ENCODE data around the gene SOX6. TPM values are rescaled to one million over a fixed set of nuclear protein-coding genes. Genes with fewer than 3 reads are reported as not detected.

SOX6 gene
- total and polyA plus RNA-seq, 2 donors (not counting 3 experiments of a cell fraction or from before 2014, with no cell fraction given) = 0.14 to 3.7 TPM

- H3K4me1 ChIP-seq (ENCODE audit: control insufficient read depth, extremely low read depth, insufficient read depth, low read length) = no peaks in the 10 kb centered on the region
- no TSS peak for BruUV-seq (replicated peaks)
- no peaks in the 10 kb centered on the region for H3K79me2 ChIP-seq (ENCODE audit: control insufficient read depth, insufficient read depth, low read length)
- ChIA-PET POLR2A (no interaction called here), CTCF (interaction anchor here (0.6 kb wide), 1 partner anchor 201 kb away, joined by 3 read pairs; no protein-coding TSS in a partner anchor)
- H3K36me3 ChIP-seq (ENCODE audit: control insufficient read depth in 2 of 2, extremely low read depth in 1 of 2, insufficient read depth in 2 of 2, low read length in 2 of 2) = no peaks in the 10 kb centered on the region
- H3K27ac ChIP-seq (ENCODE audit: insufficient read depth, low read depth, low read length) = no peak overlapping the region
- intact Hi-C loops (cut with micrococcal nuclease) (no loop called here), dilution Hi-C loops (cut with MboI; ENCODE audit: extremely low pct_ligation_motif_present, low sequenced_read_pairs) (no loop called here)
- H3K9me1 ChIP-seq (replicated peaks; ENCODE audit: control insufficient read depth, extremely low read depth, insufficient read depth, low read length) = no peaks in the 10 kb centered on the region
- H3K27me3 ChIP-seq (ENCODE audit: control insufficient read depth in 2 of 2, insufficient read depth in 2 of 2, low read length in 2 of 2) = no peaks in the 10 kb centered on the region
- H3K4me3 ChIP-seq (replicated peaks in 1 of 3; ENCODE audit: insufficient read depth in 1 of 3, low read depth in 1 of 3, low read length in 3 of 3) = no peak overlapping the region
- DNase-seq (ENCODE audit: low read depth, low spot score) (no peak), FAIRE-seq (no peak)
- H3K4me2 ChIP-seq (ENCODE audit: insufficient read depth, low read length) = no peak overlapping the region
- no peaks in the 10 kb centered on the region for H4K20me1 ChIP-seq (replicated peaks; ENCODE audit: control insufficient read depth, extremely low read depth, insufficient read depth, low read length)
- H3K9me3 ChIP-seq (replicated peaks; ENCODE audit: control insufficient read depth, insufficient read depth, low read length) = no peaks in the 10 kb centered on the region
- no peak overlapping the region for H3K9ac ChIP-seq (replicated peaks; ENCODE audit: extremely low read depth, insufficient read depth, low read length)
- TF ChIP-seq MYC (IDR thresholded peaks at IDR 0.05; ENCODE audit: low read depth, low read length) (no peak), MAX (IDR thresholded peaks at IDR 0.05; ENCODE audit: insufficient read depth, insufficient read length) (no peak), GATA2 (IDR thresholded peaks at IDR 0.05; ENCODE audit: insufficient read depth, insufficient read length, low read depth, low read length) (no peak), FOS (IDR thresholded peaks at IDR 0.05; ENCODE audit: borderline replicate concordance, insufficient read depth, low read length) (no peak), CTCF (IDR thresholded peaks at IDR 0.05; ENCODE audit: extremely low read depth in 1 of 2, insufficient read depth in 1 of 2, low read depth in 1 of 2, low read length in 2 of 2) (no peak), EZH2 (IDR thresholded peaks at IDR 0.05; ENCODE audit: borderline replicate concordance, low read depth, low read length, severe bottlenecking) (no peak), POLR2AphosphoS5 (IDR thresholded peaks at IDR 0.05; ENCODE audit: insufficient read depth, low read depth, low read length) (no peak), JUN (IDR thresholded peaks at IDR 0.05; ENCODE audit: borderline replicate concordance, insufficient read depth, insufficient read length, low read depth) (no peak), POLR2A (IDR thresholded peaks at IDR 0.05; ENCODE audit: low read depth, low read length) (no peak)
- no peak overlapping the region for H2AFZ ChIP-seq (ENCODE audit: low read depth, low read length)
These were observed 18.7 kb downstream of the SOX6 start for GRCh38 chr11:16337421-16338213.
